NCI-H82 (cell line): ENCODE data around the gene B4GALNT4.
"Not testable (repeated sequence)": the region's sequence is repeated elsewhere in the genome, so short reads cannot be mapped to it uniquely, and the experiment has no call there.

ENCODE experiments used
- DNase-seq: peaks from one replicate; lab custom pipeline; 2025; lab: John Stamatoyannopoulos, UW

B4GALNT4 gene

DNA sequence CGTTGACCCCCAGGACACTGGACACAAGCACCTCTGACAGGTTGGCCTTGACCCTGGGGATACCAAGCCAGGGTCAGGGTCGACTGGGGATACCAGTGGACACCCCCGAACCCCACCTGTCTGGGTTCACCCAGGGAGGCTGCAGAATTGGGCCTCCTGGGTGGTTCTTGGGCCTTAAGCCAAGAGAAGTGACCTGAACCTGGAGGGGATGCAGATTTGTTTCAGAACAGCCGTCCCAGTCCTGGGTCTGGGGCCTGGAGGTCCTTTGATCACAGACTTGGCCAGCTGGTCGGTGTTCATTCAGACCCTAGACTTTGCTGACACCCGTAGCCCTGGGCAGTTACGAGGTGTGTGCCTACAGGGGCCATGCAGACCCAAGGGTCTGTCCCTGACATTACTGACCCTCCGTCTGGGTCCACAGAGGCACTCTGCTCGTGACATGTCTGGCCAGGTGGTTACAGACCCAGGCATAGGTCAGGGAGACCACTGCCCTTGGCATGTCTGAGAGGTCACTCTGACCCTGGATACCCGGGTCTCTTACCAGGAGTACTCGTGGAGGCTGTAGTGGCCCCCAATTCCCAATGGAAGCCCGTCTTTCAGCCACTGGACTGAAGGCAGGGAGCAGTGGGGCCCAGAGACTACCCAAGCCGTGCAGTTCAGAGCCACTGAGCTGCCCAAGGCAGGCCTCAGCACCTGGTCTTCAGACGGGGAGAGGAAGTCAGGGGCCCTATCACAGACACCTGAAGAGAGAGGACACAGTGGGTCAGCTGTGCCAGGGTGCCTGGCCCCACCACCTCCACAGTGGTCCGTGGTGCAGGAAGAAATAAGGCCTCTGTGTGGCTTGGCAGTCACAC, 39.1 kb downstream of the B4GALNT4 start:
- DNase-seq = no peak

DNA sequence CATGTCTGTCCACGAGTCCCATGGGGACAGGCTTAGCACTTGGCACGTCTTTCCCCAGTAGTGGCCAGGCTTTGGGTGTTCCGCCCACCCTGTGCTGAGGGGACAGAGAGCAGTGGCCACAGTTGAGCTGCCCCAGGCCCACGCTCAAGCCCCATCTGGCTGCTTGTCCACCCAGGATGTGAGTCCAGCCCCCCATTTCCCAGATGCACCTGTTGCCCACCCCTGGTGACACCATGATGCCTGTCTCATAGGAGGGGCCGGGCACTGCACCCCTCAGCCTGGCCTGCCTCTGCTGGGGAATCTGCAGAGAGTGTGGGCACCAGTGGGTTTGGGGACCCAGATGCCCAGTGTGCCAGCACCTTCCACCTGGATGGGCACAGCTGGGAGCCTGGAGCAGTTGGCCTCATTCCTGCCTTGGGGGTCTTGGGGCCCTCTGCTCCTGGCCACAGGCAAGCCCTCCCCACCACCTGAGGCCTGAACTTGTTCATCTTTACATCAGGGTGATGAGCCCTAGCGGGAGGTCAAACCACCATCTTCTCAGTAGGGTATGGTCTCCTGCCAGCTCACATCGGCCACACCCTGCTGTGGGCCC, 39.8 kb downstream of the B4GALNT4 start:
- no peak for DNase-seq

DNA sequence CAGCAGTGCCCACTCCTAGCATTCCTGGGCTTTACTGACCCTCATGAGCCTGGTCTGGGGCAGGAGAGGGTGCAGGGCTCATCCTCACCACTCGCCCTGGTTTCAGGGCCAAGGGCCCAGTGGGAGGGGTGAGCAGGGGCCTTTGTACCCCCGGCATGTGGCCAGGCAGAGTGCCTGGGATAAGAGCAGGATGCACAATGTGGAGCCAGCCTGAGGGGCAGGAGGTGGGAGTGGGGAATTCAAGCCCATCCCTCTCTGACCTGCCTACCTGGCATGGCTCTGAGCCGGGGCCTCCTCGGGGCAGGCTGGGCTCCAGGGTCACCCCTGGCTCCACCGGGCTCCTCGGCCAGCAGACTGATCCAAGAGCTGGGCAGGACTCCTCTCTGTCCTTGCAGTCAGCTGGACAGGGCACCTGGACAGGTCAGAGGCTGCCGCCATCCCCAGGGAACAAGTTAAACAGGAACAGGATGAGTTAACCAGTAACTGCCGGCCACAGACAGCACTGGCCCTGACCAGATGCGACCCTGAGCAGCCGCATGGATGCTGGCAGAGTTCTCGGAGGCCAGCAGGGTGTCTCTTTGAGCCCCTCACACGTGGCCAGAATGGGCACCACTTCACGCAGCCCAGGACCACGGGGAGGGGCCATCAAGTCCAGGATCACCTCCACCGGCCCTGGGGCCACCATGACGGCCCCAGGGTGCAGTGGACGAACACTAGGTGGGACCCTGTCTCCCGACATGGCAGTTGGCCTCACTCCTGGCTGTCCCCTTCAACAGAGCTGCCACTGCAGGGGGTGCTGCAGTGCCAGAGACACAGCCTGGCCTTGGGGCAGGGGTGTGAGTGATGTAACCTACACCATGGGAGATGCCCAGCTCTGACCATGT, 40.5 kb downstream of the B4GALNT4 start:
- DNase-seq = no peak

DNA sequence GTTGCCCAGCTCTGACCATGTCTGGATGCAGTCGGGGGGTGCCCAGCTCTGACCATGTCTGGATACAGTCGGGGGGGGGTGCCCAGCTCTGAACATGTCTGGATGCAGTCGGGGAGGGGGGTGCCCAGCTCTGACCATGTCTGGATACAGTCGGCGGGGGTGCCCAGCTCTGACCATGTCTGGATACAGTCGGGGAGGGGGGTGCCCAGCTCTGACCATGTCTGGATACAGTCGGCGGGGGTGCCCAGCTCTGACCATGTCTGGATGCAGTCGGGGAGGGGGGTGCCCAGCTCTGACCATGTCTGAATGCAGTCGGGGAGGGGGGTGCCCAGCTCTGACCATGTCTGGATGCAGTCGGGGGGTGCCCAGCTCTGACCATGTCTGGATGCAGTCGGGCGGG, 41.4 kb downstream of the B4GALNT4 start:
- DNase-seq = not testable (repeated sequence)

DNA sequence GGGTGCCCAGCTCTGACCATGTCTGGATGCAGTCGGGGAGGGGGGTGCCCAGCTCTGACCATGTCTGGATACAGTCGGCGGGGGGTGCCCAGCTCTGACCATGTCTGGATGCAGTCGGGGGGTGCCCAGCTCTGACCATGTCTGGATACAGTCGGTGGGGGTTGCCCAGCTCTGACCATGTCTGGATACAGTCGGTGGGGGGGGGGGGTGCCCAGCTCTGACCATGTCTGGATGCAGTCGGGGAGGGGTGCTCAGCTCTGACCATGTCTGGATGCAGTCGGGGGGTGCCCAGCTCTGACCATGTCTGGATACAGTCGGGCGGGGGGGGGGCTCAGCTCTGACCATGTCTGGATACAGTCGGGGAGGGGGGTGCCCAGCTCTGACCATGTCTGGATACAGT, 42.2 kb downstream of the B4GALNT4 start:
- DNase-seq = not testable (repeated sequence)

DNA sequence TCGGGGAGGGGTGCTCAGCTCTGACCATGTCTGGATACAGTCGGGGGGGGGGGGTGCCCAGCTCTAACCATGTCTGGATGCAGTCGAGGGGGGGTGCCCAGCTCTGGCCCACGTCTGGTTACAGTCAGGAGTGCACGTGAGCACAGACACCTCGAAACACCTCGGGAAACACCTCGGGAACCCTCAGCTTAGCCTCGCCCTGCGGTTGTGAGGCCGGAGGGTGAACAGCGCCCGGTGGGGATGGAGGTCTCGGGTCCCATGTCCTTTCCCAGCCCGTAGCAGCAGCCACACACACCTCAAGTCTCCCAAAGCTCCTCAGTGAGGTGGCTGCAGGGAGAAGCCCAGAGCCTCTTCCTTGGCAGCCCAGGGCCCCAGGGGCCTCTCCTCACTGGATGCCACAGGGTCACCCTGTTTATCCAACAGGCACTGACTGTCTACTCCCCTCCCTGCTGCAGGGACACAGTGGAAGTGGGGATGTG, 43.4 kb downstream of the B4GALNT4 start:
- no peak for DNase-seq

DNA sequence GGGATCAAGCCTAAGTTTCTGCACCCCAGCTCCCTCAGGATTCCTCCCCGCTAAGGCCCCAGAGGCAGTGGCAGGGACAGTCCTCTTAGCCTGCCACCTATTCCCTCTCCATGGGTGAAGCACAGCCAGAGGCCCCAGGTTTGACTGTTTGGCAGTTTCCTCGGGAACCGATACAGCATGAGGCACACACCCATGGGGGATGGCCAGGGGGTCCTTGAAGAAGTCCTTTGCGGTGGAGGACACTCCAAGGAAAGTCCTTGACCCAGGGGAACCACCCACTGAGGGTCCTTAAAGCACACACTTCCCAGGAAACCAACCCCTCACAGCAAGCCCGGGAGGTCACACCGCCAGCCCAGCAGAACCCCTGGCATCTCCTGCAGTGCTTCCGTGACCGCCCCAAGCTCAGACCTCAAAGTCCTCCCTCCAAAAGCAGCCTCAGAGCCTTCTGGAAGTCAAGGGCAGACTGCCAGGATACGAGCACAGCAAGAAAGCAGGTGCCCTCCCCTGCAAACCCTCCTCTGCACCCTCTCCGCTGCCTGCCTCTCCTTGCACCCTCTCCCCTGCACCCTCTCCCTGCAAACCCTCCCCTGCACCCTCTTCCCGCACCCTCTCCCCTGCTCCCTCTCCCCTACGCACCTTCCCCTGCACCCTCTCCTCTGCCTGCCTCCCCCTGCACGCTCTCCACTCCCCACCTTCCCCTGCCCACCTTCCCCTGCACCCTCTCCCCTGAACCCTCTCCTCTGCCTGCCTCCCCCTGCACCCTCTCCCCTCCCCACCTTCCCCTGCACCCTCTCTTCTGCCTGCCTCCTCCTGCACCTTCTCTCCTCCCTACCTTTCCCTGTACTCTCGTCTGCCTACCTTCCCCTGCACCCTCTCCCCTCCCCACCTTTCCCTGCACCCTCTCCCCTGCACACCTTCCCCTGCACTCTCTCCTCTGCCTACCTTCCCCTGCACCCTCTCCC, 44.1 kb downstream of the B4GALNT4 start:
- DNase-seq = no peak

DNA sequence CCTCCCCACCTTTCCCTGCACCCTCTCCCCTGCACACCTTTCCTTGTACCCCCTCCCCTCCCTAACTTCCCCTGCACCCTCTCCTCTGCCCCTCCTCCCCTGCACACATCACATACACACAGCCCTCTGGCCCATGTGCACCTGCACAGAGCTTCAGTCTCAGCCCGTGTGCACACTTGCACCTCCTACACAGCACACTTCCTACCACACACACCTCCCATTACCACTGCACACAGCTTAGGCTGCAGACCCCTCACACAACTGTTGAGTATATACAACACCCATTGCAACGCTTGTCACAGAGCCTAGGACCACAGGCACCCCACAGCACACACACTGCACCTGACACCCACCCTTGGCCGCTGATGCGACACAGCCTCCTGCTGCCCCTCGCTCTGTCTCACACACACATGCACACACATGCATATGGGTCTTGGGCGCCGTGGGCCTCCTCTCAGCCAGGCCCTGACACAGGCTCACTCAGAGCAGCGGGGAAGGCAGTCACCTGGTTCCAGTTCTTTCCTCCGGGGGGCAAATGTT, 45.1 kb downstream of the B4GALNT4 start:
- DNase-seq = no peak

DNA sequence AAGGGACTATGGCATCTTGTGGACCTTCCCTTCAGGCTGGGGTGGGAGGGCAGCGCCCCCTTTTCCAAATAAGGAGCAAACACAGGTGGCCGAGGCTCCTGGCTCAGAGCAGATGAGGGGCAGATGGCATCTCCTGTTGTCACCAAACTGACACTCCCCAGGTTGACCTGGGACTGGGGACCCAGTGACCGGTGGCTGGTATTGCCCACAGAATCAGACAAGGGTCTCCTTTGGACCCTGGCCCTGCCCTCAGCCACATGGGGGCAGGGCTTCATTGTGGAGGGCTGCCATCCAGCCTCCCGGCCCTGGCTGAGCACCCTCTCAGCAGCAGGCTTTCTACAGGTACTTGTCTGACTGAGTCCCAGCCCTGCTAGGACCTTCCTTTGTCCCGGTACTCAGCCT, 46.3 kb downstream of the B4GALNT4 start:
- DNase-seq = no peak

DNA sequence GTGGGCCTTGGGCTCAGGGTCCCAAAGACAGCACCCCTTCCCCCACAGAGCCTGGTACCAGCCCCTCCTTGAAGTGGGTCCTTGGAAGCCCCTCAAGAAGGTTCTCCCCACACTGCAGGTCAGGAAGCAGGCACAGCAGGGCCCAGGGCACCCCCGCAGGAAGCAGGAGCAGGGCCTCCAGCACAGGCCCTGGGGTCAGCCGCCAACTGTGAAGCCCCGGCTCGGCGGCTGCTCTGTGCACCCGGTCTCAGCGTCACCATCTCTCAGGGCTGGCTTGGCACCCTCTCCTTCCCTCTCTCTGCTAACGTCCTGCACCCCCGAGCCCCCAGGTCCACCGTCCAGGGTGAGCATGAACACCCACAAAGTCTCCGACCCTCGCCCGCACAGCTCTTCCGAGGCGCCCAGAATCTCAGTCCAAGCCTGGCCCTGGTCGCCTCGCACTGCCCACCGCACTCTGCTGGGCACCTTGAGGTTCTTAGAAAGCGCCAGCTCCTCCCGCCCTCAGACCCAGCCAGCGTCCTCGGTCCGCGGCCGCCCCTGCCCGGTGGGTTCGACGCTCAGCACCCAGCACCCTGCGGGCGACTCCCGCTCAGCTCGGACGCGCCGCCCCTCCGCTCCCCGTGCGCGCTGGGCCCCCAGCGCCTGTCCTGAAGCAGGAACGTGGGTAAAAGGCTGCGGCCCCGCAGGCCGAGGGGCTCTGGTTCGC, 46.9 kb downstream of the B4GALNT4 start:
- DNase-seq = no peak

DNA sequence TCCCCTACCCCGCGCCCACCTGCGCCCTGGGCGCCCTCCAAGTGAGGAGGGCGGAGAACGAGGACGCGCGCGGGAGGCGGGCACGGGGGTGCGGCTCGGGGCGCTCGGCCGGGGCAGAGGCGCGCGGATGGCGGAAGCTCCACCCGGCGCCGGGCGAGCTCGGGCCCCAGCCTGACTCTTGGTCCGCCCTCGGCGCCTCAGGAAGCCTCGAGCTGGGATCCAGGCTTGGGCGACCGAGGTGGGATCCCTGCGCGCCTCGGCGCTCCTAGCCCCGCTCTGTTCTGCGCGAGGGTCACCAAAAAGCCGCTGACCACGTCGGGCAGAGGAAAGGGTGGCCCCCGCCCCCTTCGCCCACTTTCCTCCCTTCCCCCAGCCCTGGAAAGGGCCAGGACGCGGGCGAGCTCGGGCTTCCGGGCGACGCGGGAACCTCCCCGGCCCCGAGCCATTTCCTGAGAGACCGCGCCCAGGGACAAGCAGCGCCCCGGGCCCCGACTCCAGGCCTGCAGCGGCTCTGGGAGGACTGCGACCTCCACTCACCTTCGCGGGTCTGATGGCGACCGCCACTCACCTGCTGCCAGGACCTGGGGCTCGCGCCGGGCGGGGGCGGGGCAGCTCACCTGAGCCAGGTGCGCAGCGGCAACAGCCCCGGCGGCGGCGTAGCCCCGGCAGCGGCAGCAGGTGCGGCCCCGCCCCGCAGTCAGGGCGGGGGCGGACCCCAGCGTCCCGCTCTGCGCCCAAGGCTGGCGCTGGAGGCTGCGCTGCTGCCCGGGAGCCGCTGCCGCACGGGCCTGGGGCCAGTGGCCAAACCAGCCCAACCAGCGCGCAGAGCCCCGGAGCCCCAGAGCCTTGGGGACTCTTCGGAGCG, 47.7 kb downstream of the B4GALNT4 start:
- no peak for DNase-seq

DNA sequence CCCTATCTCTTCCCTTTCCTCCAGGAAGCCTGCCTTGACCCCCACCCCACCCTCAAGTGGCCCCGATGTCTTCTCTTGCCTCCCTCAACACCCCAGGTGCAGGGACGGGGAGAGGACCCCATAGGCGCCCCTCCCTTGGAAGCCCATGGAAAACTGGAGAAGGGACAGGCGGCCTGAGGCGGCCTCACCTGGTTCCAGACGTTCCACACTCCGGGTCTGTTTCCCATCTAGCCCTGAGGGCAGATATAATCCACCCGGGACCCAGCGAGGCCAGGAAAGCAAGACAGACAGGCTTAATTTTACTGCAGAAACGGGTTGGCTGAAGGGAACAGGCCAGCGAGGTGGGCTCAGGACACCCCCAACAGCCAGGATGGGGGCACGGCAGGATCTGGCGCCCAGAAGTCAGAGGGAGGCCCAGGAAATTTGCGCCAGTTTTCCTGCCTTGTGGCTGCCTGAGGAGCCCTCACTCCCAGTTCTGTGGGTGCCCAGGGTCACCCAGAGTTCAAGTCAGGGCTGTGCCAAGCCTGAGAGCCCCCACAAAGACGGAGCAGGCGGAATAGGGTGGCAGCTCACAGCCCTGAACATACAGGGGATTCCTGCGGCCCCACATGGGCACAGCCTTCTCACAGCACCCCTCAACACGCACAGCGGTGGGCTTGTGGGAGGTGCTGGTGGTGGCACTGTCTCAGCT, 48.5 kb downstream of the B4GALNT4 start:
- no peak for DNase-seq

DNA sequence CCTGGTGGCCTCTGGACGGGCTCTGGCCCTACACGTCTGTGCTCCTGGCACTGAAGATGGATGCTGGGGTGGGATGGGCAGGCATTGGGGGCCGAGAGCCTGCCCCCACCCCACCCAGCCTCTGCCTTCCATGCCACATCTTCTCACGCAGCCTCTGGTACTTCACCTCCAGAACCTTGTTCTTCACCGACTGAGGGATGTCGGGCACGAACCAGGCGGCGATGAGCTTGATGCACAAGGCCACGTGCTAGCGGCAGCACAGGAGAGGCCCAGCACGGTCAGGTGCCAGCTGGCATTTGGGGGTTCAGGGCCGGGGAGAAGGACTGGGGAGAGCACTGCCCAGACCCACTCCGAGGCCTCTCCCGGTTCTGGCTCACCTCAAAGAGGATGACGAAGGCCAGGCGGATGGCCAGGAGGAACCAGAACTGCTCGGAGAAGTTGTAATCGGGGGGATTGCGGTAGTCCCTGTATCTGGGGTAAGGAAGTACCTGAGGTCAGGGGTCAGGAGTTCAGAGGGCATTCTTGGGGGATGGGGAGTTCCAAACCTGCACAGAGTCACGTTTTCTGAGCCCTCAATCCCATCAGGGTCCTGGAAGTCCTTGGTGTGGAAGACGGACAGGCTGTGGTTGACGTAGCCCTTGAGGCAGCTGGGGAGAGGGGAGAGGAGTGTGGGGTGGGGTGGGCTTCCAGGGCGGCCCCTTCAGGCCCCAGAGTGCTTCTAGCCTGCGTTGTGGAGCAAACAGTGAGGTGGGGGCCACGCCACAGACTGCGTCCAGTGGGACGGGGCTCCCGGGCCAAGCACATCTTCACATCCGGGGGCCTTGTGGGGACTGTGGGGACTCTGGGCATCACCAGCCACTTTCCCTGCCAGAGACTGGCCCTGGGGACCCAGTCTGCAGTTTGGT, 49.3 kb downstream of the B4GALNT4 start:
- DNase-seq = no peak

DNA sequence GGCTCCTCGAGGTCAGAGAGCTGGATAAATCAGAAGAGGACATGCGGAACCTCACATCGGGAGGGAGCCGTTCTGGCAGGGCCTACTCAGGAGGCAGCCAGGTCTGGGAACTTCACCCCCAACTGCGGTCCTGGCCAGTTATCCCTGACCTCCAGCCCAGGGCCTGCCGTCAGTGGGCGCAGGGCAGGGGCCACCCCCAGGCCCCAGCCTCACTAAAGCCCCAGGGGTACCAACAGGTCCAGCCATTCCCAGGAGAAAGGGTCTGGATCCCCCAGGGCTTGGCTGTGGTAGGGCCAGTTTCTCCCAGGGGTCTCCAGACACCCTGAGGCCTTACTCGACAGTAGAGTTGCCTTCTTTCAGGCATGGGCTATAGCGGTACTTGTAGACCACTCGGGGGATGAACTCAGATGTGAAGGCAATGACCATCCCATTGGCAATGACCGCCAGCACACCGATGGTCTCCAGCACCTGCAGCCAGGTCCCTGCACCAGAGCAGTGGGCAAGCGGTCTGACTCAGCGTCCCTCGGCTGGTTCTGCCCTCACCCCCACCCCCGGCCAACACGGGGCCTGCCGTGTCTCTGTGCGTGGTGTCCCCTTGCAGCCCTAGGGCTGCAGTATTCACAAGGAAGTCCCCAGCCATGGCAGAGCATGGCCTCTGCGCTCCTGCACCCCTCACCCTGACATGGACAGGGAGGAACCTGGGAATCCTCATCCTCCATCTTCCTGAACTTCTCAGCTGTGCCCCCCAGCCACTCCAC, 50.1 kb downstream of the B4GALNT4 start:
- DNase-seq = no peak

DNA sequence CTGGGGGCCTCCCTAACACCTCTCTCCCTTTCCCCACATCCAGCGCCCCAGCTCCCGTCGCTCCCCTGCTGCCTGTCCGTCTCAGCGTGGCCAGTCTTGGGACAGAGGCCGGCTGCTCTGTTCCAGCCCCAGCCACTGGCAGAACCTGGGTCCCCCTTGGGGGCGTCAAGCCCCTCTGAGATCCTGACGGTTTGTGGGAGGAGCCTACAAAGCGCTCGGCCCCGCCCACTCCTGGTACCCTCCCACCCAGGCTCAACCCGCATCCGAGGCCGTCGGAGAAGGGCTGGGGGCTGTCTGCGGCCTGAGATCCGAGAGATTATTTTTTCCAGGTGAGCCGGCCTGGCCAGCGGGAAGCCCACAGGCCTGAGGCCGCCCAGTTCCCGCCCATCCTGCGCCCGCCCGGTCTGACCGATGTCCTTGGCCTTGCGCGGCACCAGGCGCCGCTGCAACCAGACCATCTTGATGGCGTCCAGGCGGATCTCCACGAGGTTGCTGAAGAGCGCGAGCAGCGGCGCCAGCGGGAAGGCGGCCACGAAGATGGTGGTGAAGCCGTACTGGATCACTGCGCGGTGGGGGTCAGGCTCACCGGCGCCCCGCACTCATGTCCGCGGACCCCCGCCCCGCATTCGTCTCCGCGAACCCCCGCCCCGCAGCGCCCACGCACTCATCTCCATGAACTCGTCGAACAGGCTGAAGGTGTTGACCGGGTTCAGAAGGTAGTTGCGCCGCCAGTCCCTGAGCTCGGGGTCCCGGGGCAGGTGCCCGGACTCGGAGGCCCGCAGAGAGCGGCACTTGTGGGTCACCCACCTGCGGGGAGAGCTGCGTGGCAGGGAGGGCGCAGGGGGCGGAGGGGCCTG, 51.0 kb downstream of the B4GALNT4 start:
- no peak for DNase-seq

DNA sequence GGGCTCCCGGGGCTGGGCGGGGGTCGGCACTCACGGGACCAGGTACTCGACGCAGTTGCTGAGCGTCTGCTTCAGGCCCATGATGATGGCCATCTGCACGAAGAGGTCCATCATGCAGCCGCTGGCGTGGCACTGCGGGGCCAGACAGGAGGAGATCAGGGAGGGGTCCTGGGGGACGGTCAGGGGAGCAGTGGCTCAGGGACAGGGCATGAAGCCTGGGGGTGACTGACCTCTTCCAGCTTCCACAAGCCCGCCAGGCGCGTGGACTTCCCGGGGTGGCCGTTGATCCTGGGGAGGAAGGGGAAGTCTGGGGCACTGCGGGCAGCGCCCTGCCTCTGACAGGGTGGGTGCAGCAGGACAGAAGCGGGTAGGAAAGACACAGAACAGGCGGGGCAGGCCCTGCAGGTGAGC, 51.6 kb downstream of the B4GALNT4 start:
- DNase-seq = no peak
